K562 (cell line): ENCODE results near the gene TRAPPC8. TPM values are rescaled to one million over a fixed set of nuclear protein-coding genes. Genes with fewer than 3 reads are reported as not detected.

Source experiments
- ARNT ChIP-seq, 2 experiments: fragments of 450-650 bp; IDR thresholded peaks; 2 replicates each; pipeline ENCODE4 v1.6.1; 2016; ENCODE audit warnings: mild to moderate bottlenecking in 1 of 2
- BHLHE40 ChIP-seq: IDR thresholded peaks from 2 replicates; pipeline ENCODE4 v1.6.1; 2011; ENCODE audit warnings: low read length, improper control_type of control experiment
- CBFB ChIP-seq: sonication (generic); formaldehyde crosslinking; IDR thresholded peaks from 2 replicates; pipeline ENCODE4 v1.4.0; 2020; ENCODE audit warnings: mild to moderate bottlenecking, missing genetic modification reagents
- E2F4 ChIP-seq: sonication (generic); formaldehyde crosslinking; IDR thresholded peaks from 2 replicates; pipeline ENCODE4 v1.8.0; 2022; ENCODE audit warnings: mild to moderate bottlenecking, low read depth, missing genetic modification reagents
- MITF ChIP-seq: IDR thresholded peaks from 2 replicates; pipeline ENCODE4 v1.6.1; 2014; ENCODE audit warnings: antibody characterized with exemption
- TBL1XR1 ChIP-seq, 2 experiments: IDR thresholded peaks; 2 replicates each; pipeline ENCODE4 v1.6.1; 2012; ENCODE audit warnings: improper control_type of control experiment in 2 of 2, low read length in 2 of 2, mild to moderate bottlenecking in 1 of 2
- ZNF274 ChIP-seq: IDR thresholded peaks from 2 replicates; pipeline ENCODE4 v1.6.1; 2011; ENCODE audit warnings: low read depth, mild to moderate bottlenecking, low read length, moderate library complexity, borderline replicate concordance
- ZNF324 ChIP-seq: fragments of 250-450 bp; sonication (Bioruptor Pico); IDR thresholded peaks from 2 replicates; pipeline ENCODE4 v1.4.0; 2020; ENCODE audit warnings: mild to moderate bottlenecking
- polyA plus RNA-seq, 8 experiments: library from polyadenylated mRNA; depleted of rRNA in 4 of 8; stranded (reverse) in 5 of 8; unstranded in 3 of 8; fragments of >200 nt; fragmentation: Nextera tagmentation in 2 of 8; fragmentation: Illumina TruSeq in 1 of 8; extraction: Ambion mirVana in 2 of 8; extraction: Trizol in 1 of 8; gene quantifications; 2 replicates each; pipeline versions ENCODE4 v1.2.1 to v1.2.3, GENCODE V29; 2011 to 2014; ENCODE audit warnings: inconsistent platforms in 1 of 8, missing spikeins in 1 of 8
- total RNA-seq, 7 experiments: library from RNA; depleted of rRNA in 6 of 7; stranded (reverse); fragments of >200 nt in 6 of 7; fragmentation: Illumina TruSeq in 2 of 7; extraction: Trizol in 2 of 7; gene quantifications; 2 replicates each; pipeline versions ENCODE4 v1.2.1 to v1.2.3, GENCODE V29; 2011 to 2021; ENCODE audit warnings: low replicate concordance in 1 of 7
- TF ChIP-seq, protein P1 (sequence below): fragments of 450-650 bp; IDR thresholded peaks from 2 replicates; pipeline ENCODE4 v1.6.1; 2016; ENCODE audit warnings: mild to moderate bottlenecking
- TF ChIP-seq, protein P2 (sequence below), 2 experiments: fragments of 450-650 bp; IDR thresholded peaks; 2 replicates each; pipeline ENCODE4 v1.6.1; 2016; ENCODE audit warnings: mild to moderate bottlenecking in 2 of 2, borderline replicate concordance in 1 of 2, low read depth in 1 of 2, moderate library complexity in 1 of 2
- TF ChIP-seq, protein P3 (sequence below): fragments of 450-650 bp; formaldehyde crosslinking; IDR thresholded peaks from 2 replicates; pipeline ENCODE4 v1.4.0; 2020; ENCODE audit warnings: mild to moderate bottlenecking, moderate library complexity

Gene TRAPPC8
- total and polyA plus RNA-seq, 9 of the 15 experiments (the other 6 are each of a cell fraction or from before 2014, with no cell fraction given): 20.1 to 111 (median 35.6) TPM

- TF ChIP-seq, protein P1, sequence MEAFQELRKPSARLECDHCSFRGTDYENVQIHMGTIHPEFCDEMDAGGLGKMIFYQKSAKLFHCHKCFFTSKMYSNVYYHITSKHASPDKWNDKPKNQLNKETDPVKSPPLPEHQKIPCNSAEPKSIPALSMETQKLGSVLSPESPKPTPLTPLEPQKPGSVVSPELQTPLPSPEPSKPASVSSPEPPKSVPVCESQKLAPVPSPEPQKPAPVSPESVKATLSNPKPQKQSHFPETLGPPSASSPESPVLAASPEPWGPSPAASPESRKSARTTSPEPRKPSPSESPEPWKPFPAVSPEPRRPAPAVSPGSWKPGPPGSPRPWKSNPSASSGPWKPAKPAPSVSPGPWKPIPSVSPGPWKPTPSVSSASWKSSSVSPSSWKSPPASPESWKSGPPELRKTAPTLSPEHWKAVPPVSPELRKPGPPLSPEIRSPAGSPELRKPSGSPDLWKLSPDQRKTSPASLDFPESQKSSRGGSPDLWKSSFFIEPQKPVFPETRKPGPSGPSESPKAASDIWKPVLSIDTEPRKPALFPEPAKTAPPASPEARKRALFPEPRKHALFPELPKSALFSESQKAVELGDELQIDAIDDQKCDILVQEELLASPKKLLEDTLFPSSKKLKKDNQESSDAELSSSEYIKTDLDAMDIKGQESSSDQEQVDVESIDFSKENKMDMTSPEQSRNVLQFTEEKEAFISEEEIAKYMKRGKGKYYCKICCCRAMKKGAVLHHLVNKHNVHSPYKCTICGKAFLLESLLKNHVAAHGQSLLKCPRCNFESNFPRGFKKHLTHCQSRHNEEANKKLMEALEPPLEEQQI: peak; percentile 23; the same call in 1 of the 2 replicates
- TF ChIP-seq ZNF274 (peak; percentile 30; the same call in 1 of the 2 replicates), CBFB (no peak), MITF (no peak), ARNT (IDR thresholded peaks at IDR 0.05) (peak; percentile 66 to 84; a peak in 2 of 4 replicates), ZNF324 (CRISPR knock-in tag) (0 out of 2 replicates have a peak, but pooled peaks have one; percentile 39), TBL1XR1 (IDR thresholded peaks at IDR 0.05; ENCODE audit: low read length in 2 of 2) (peak in 1 of 2 experiments; percentile 50; a peak in 1 of 4 replicates), E2F4 (no peak), BHLHE40 (peak; percentile 85)
- TF ChIP-seq, protein P2, sequence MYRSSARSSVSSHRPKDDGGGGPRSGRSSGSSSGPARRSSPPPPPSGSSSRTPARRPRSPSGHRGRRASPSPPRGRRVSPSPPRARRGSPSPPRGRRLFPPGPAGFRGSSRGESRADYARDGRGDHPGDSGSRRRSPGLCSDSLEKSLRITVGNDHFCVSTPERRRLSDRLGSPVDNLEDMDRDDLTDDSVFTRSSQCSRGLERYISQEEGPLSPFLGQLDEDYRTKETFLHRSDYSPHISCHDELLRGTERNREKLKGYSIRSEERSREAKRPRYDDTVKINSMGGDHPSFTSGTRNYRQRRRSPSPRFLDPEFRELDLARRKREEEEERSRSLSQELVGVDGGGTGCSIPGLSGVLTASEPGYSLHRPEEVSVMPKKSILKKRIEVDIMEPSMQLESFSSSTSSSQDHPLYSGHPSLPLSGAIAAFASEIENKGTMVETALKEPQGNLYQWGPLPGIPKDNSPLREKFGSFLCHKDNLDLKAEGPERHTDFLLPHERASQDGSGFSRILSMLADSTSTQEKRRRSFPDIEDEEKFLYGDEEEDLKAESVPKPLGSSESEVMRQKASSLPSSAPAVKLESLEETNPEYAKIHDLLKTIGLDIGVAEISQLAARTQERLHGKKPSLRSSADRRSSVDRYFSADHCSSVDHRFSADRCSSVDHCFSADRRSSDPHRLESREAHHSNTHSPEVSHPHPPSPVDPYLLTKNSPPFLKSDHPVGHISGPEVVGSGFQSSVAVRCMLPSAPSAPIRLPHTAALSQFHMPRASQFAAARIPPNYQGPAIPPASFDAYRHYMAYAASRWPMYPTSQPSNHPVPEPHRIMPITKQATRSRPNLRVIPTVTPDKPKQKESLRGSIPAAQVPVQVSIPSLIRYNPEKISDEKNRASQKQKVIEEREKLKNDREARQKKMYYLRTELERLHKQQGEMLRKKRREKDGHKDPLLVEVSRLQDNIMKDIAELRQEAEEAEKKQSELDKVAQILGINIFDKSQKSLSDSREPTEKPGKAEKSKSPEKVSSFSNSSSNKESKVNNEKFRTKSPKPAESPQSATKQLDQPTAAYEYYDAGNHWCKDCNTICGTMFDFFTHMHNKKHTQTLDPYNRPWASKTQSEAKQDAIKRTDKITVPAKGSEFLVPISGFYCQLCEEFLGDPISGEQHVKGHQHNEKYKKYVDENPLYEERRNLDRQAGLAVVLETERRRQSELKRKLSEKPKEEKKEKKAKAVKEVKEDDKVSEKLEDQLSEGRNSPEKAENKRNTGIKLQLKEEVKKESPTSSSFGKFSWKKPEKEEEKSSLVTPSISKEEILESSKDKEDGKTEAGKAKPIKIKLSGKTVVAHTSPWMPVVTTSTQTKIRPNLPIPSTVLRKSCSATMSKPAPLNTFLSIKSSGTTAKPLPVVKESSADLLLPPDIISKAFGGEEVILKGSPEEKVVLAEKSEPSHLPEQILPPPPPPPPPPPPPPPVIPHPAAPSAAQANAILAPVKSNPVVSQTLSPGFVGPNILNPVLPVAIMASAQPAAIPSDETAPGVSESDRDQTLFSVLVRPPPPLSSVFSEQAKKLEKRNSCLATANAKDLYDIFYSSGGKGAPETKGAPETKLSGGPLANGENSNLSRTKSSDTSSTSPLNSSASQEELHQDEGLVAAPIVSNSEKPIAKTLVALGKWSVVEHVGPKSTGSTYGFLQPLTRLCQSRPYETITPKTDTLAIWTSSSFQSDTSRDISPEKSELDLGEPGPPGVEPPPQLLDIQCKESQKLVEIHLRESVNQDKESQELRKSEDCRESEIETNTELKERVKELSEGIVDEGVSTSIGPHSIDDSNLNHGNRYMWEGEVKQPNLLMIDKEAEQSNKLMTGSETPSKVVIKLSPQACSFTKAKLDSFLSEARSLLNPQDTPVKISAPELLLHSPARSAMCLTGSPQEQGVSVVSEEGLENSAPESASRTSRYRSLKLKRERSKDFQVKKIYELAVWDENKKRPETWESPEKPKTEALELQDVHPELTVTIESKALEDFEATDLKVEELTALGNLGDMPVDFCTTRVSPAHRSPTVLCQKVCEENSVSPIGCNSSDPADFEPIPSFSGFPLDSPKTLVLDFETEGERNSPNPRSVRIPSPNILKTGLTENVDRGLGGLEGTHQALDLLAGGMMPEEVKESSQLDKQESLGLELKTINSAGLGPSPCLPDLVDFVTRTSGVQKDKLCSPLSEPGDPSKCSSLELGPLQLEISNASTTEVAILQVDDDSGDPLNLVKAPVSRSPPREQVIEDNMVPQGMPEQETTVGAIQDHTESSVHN (IDR thresholded peaks at IDR 0.05; ENCODE audit: borderline replicate concordance in 1 of 2, low read depth in 1 of 2): 0 out of 4 replicates have a peak, but pooled peaks of 1 of the 2 experiments have one; percentile 32
- TF ChIP-seq, protein P3, sequence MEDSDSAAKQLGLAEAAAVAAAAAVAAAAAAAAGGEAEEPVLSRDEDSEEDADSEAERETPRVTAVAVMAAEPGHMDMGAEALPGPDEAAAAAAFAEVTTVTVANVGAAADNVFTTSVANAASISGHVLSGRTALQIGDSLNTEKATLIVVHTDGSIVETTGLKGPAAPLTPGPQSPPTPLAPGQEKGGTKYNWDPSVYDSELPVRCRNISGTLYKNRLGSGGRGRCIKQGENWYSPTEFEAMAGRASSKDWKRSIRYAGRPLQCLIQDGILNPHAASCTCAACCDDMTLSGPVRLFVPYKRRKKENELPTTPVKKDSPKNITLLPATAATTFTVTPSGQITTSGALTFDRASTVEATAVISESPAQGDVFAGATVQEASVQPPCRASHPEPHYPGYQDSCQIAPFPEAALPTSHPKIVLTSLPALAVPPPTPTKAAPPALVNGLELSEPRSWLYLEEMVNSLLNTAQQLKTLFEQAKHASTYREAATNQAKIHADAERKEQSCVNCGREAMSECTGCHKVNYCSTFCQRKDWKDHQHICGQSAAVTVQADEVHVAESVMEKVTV (CRISPR knock-in tag): 0 out of 2 replicates have a peak, but pooled peaks have one; percentile 7
These were observed 121.3 kb downstream of the TRAPPC8 start (continued) for GRCh38 chr18:31821545-31822171.
